ENCODE results near the gene CBY2.

Gene CBY2

GRCh38 chr13:45763419-45763818, 61.3 kb downstream of the CBY2 start:
- in situ Hi-C loops (cut with HindIII; ENCODE audit: low pct_ligation_motif_present, low sequenced_read_pairs), result no loop called here
- TF ChIP-seq, protein P1, sequence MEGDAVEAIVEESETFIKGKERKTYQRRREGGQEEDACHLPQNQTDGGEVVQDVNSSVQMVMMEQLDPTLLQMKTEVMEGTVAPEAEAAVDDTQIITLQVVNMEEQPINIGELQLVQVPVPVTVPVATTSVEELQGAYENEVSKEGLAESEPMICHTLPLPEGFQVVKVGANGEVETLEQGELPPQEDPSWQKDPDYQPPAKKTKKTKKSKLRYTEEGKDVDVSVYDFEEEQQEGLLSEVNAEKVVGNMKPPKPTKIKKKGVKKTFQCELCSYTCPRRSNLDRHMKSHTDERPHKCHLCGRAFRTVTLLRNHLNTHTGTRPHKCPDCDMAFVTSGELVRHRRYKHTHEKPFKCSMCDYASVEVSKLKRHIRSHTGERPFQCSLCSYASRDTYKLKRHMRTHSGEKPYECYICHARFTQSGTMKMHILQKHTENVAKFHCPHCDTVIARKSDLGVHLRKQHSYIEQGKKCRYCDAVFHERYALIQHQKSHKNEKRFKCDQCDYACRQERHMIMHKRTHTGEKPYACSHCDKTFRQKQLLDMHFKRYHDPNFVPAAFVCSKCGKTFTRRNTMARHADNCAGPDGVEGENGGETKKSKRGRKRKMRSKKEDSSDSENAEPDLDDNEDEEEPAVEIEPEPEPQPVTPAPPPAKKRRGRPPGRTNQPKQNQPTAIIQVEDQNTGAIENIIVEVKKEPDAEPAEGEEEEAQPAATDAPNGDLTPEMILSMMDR (IDR thresholded peaks at IDR 0.05; ENCODE audit: low read depth, low read length, missing control alignments), result no peak
- H3K27ac ChIP-seq, result no peak overlapping the region

More at GRCh38 chr13:45763419-45763818, 61.3 kb downstream of the CBY2 start:
- H3K27me3 ChIP-seq (replicated peaks), result no peaks in the 10 kb centered on the region
- no peak for DNase-seq
- no peaks in the 10 kb centered on the region for H3K36me3 ChIP-seq (replicated peaks)
- H3K4me3 ChIP-seq (ENCODE audit: low read depth, low read length), result no peak overlapping the region
